ENCODE measurements around the gene SUMO2.

- TF ChIP-seq EZH2phosphoT487 (IDR thresholded peaks at IDR 0.05; ENCODE audit: low read depth, severe bottlenecking, unreplicated experiment): no peak
- TF ChIP-seq CTCF (IDR thresholded peaks at IDR 0.05; ENCODE audit: poor library complexity): no peak
These were observed 7.8 kb downstream of the SUMO2 start for GRCh38 chr17:75174996-75175395.

All from hepatocyte (in vitro differentiated cells).